ENCODE results near the gene AGBL1.

AGBL1 gene

DNA sequence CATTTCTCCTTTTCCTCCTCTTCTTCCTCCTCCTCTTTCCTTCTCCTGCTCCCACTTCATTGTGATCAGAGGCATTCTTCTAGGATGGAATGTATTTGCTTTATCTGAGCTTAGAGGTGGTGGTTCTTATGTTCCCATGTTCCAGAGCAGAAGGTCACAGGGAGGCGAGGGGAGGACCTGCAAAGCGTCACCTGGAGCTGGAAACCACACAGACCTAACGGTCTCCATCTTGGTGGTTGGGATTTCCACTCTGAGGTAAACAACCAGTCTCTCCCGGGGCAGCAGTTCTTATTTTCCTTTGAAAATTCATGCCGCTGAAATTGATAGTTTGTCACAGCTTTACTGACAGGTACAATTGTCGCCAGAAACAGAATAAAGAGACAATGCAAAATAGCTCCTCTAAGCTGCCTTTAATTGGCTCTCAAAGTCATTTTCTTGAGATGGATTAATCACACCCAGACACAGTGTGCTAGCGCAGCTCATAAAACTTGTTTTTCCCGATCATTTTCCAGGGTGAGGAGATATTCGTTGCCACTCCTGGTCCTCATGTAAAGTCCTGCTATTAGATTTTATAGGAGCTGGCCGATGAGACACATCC, 16.9 kb upstream of the AGBL1 start:
- peaks cover 9% of the 10 kb centered on the region for H3K9me3 Mint-ChIP-seq
- H3K4me1 Mint-ChIP-seq, result no peaks in the 10 kb centered on the region
- H3K4me3 Mint-ChIP-seq, result no peak overlapping the region
- ATAC-seq (replicated peaks; ENCODE audit: extremely low read depth, poor library complexity, severe bottlenecking) (no peak), DNase-seq (ENCODE audit: low spot score in 2 of 2) (no peak)
- H3K36me3 Mint-ChIP-seq (ENCODE audit: insufficient read depth), result no peaks in the 10 kb centered on the region
- no peak overlapping the region for H3K27ac Mint-ChIP-seq (ENCODE audit: low read depth)
- peaks cover 54% of the 10 kb centered on the region for H3K27me3 Mint-ChIP-seq

DNA sequence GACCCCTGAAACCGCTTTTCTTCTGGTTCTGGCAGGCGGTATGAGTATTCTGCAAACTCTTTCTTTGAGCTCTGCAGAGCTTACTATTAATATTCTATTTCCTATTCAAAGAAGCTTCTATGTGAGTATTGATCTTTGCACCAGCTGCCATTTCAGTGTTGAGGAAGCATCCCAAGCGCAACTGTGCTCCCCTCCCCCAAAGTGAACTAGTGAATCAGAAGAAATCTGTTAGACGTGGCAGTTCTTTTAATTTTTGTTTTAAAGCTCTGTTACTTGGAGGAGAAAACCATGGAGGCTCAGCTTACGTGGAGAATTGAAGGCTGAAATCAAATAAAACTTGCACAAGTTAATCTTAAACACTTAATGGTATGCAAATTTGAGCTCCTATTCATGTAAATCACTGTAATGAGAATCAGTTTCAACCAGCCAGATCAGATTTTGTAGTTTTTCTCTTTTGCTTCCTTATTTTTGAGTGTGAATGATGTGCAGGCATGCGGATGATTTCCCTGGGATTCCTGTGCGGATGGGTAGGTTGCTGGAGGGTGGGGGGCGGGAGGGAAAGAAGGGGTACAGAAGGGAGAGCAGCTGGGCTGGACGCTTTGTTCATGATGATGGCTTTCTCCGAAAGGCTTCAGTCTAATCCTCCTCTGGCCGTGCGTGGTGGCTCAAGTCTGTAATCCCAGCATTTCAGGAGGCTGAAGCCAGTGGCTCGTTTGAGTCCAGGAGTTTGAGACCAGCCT, 16.1 kb upstream of the AGBL1 start:
- Mint-ChIP-seq H3K27me3 (peaks cover 53% of the 10 kb centered on the region), H3K4me3 (no peak overlapping the region), H3K36me3 (ENCODE audit: insufficient read depth) (no peaks in the 10 kb centered on the region), H3K9me3 (peaks cover 11% of the 10 kb centered on the region), H3K4me1 (no peaks in the 10 kb centered on the region), H3K27ac (ENCODE audit: low read depth) (no peak overlapping the region)
- ATAC-seq (replicated peaks; ENCODE audit: extremely low read depth, poor library complexity, severe bottlenecking) (no peak), DNase-seq (ENCODE audit: low spot score in 2 of 2) (no peak)

DNA sequence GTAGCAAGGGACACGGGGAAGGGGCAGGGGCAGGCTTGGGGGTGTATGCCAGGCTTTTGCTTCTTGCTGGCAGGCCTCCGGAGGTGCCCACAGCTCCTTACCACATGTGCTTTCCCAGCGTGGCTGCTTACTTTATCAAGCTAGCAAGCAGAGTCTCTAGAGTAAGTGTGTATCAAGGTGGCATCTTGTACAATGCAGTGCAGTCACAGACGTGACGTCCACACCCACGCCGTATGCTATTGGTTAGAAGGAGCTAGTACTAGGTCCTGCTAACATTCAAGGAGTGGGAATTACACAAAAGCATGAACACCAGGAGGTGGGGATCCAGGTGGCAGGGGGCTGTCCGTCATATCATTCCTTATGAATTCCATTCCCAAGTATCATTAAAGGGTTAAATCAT, 15.3 kb upstream of the AGBL1 start:
- H3K4me1 Mint-ChIP-seq, result no peaks in the 10 kb centered on the region
- H3K36me3 Mint-ChIP-seq (ENCODE audit: insufficient read depth), result no peaks in the 10 kb centered on the region
- peaks cover 11% of the 10 kb centered on the region for H3K9me3 Mint-ChIP-seq

DNA sequence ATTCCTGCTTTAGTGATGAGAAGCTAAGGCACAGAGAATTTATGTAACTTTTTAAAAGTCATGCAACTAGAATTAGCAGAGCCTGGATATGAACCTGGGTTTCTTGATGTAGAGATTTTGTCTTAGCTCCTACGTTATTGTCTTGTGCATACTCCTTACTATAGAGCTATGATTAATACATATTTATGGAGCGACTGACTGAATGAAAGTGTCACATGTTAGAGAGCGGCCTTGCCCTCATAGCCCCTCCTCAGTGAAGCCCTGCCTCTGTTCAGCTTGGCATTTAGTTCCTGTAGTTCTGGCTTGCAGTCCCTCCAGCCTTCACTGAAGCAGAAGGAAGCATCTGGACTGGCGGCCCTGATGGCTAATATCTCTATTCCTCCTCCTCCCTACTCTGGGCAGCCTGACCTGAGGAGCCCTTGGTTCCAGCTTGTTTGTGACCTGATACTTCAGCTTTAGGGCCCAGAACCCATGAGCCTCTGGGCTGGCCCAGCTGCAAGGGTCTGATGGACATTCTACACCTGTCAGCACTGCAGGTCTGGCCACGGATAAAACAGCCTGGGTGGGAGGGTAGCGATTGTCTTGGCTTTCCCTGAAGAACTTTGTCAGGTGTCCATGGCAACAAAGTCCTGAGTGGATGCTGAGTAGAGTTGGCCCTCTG, 13.4 kb upstream of the AGBL1 start:
- no peak overlapping the region for H3K4me3 Mint-ChIP-seq
- ATAC-seq (replicated peaks; ENCODE audit: extremely low read depth, poor library complexity, severe bottlenecking) (no peak), DNase-seq (ENCODE audit: low spot score in 2 of 2) (no peak)
- H3K9me3 Mint-ChIP-seq, result peaks cover 11% of the 10 kb centered on the region
- no peaks in the 10 kb centered on the region for H3K36me3 Mint-ChIP-seq (ENCODE audit: insufficient read depth)
- peaks cover 34% of the 10 kb centered on the region for H3K27me3 Mint-ChIP-seq
- H3K27ac Mint-ChIP-seq (ENCODE audit: low read depth), result no peak overlapping the region
- no peaks in the 10 kb centered on the region for H3K4me1 Mint-ChIP-seq

More for the DNA sequence above, 15.3 kb upstream of the AGBL1 start:
- ATAC-seq (replicated peaks; ENCODE audit: extremely low read depth, poor library complexity, severe bottlenecking) (no peak), DNase-seq (ENCODE audit: low spot score in 2 of 2) (no peak)
- no peak overlapping the region for H3K27ac Mint-ChIP-seq (ENCODE audit: low read depth)
- H3K27me3 Mint-ChIP-seq, result peaks cover 45% of the 10 kb centered on the region
- no peak overlapping the region for H3K4me3 Mint-ChIP-seq

DNA sequence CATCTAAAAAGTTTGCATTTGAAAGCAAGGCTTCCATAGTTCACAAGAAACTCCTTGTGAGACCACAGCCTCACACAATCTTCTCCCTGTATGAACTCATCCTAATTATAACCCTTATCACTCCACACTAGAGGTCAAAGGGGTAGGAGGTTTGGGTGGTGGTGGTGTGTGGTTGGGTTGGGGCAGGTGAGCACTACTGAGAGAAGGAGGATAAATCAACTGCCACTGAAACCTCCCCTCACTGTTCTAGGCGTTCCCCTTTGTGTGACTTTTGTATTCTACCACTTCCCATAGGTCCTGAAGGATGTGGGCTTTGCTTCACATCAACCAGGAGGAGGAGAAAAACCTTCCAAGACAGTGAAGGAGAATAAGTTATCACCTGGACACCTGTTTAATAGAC, 6.4 kb upstream of the AGBL1 start:
- no peaks in the 10 kb centered on the region for H3K4me1 Mint-ChIP-seq
- H3K9me3 Mint-ChIP-seq, result no peaks in the 10 kb centered on the region
- H3K27ac Mint-ChIP-seq (ENCODE audit: low read depth), result no peak overlapping the region
- ATAC-seq (replicated peaks; ENCODE audit: extremely low read depth, poor library complexity, severe bottlenecking) (no peak), DNase-seq (ENCODE audit: low spot score in 2 of 2) (no peak)
- no peak overlapping the region for H3K4me3 Mint-ChIP-seq
- H3K36me3 Mint-ChIP-seq (ENCODE audit: insufficient read depth), result no peaks in the 10 kb centered on the region
- H3K27me3 Mint-ChIP-seq, result peaks cover 34% of the 10 kb centered on the region

DNA sequence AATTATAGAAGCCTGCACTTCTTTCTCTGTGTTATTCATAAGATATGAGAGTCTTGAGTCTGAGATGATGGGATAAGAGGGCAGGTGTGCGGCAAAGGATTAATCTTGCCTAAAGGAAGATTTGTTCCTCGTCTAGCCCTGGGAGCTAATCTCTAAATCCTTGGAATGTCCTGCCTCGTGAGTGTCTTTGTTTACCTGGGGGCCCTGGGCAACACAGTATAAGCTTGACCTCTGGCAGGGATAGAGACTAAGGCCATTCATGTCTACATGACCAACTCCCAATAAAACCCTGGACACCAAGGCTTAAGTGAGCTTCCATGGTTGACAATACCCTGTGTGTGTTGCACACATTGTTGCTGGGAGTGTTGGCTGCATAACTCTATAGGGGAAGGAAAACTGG, 3.2 kb upstream of the AGBL1 start:
- no peak overlapping the region for H3K27ac Mint-ChIP-seq (ENCODE audit: low read depth)
- no peak for ATAC-seq (replicated peaks; ENCODE audit: extremely low read depth, poor library complexity, severe bottlenecking)
- no peaks in the 10 kb centered on the region for H3K9me3 Mint-ChIP-seq

DNA sequence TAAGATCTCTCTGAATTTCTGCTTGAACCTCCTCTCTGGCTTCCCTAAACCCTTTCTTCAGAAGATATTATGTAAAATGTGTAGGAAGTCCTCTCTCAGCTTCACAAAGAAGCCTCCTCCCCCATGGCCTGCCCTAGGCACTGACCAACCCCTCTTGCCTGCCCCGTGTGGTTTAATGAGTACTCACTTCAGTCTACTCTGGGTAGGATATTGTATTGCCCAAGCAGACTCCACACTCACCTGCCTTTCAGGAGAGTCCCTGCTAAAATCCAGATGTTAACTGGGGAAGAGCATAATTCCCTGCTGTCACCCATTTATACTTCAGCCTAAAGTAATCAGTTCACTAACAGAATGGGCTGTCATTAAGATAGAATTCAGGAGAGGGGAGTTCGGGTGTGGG, 2.6 kb upstream of the AGBL1 start:
- Mint-ChIP-seq H3K27me3 (peaks cover 43% of the 10 kb centered on the region), H3K36me3 (ENCODE audit: insufficient read depth) (no peaks in the 10 kb centered on the region), H3K9me3 (no peaks in the 10 kb centered on the region), H3K4me3 (no peak overlapping the region), H3K4me1 (no peaks in the 10 kb centered on the region), H3K27ac (ENCODE audit: low read depth) (no peak overlapping the region)
- DNase-seq (ENCODE audit: low spot score in 2 of 2), result no peak
- ATAC-seq (replicated peaks; ENCODE audit: extremely low read depth, poor library complexity, severe bottlenecking), result no peak

More for the DNA sequence above, 3.2 kb upstream of the AGBL1 start:
- Mint-ChIP-seq H3K4me1 (no peaks in the 10 kb centered on the region), H3K27me3 (peaks cover 43% of the 10 kb centered on the region), H3K36me3 (ENCODE audit: insufficient read depth) (no peaks in the 10 kb centered on the region), H3K4me3 (no peak overlapping the region)
- no peak for DNase-seq (ENCODE audit: low spot score in 2 of 2)

DNA sequence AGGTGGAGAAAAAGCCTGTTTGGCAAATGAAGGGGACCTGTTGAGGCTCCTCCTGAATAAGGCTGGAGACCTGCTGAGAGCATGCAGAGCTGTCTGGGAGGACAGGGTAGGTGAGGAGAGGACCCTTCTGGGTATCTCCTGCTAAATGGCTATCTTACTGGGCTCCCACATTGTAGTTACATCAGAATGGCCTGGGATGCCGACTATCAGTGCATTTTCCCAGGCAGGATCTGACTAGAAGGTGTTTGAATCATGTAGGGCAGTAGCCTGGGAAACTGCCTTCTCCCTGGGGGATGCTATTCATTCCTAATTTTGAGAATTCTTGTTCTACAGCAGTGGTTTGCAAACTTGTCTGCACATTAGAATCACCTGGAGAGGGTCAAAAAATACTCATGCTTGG, 631 bp downstream of the AGBL1 start:
- DNase-seq (ENCODE audit: low spot score in 2 of 2) (no peak), ATAC-seq (replicated peaks; ENCODE audit: extremely low read depth, poor library complexity, severe bottlenecking) (no peak)
- Mint-ChIP-seq H3K4me3 (no peak overlapping the region), H3K36me3 (ENCODE audit: insufficient read depth) (peaks cover 2% of the 10 kb centered on the region), H3K9me3 (no peaks in the 10 kb centered on the region), H3K4me1 (no peaks in the 10 kb centered on the region), H3K27me3 (peaks cover 43% of the 10 kb centered on the region), H3K27ac (ENCODE audit: low read depth) (no peak overlapping the region)

DNA sequence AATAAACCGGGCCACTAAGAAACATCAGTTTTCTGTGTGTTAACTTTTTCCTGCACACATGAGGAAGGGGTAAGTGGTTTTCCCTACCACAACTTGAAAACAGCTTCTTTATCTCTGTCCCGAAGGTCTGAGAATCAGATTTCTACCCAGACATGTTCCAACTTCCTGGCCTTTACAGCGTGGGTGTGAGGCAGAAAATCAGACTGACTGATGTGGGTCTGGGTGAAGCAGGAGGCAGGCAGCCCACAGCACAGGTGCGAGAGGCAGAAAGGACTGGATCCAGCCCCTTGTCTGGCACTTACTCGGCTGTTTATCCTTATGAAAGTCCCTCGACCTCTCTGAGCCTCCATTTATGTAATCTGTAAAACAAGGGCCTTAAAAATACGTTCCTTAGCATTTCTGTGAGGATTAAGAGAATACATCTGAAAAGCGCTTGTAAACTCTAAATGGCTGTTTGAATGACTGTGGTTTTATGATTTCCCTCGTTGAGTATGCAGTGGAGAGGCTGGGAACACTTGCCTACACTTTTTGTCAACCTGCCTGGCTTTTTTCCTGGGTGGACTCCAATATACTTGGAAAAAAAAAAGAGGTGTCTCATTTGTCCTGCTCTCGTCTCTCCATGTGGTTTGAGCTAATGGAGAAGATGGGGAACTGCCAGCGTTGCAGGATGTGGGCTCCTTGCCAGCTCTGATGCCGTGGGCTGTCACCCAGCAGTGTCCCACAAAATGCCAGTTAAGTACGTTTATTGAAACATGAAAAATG, 3.1 kb downstream of the AGBL1 start:
- no peaks in the 10 kb centered on the region for H3K9me3 Mint-ChIP-seq
- DNase-seq (ENCODE audit: low spot score in 2 of 2) (no peak), ATAC-seq (replicated peaks; ENCODE audit: extremely low read depth, poor library complexity, severe bottlenecking) (no peak)
- no peak overlapping the region for H3K4me3 Mint-ChIP-seq
- peaks cover 24% of the 10 kb centered on the region for H3K27me3 Mint-ChIP-seq
- H3K36me3 Mint-ChIP-seq (ENCODE audit: insufficient read depth), result peaks cover 2% of the 10 kb centered on the region
- H3K4me1 Mint-ChIP-seq, result no peaks in the 10 kb centered on the region
- no peak overlapping the region for H3K27ac Mint-ChIP-seq (ENCODE audit: low read depth)

DNA sequence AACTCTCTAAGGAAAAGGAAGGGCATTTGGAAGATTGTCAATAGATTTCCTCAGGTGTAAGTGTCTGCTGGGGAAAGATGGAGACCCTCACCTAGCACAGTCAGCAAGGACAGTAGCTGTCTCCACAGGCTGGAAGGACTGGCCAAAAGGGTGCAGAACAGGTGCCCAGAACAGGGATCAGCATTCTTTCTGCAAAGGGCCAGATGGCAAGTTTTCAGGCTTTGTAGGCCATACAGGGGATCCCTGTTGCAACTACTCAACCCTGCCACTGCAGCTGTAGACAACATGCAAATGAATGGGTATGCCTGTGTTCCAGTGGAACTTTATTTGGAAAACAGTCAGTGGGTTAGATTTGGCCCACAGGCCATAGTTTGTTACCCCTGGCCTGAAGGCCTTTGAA, 8.1 kb downstream of the AGBL1 start:
- H3K36me3 Mint-ChIP-seq (ENCODE audit: insufficient read depth), result peaks cover 2% of the 10 kb centered on the region
- no peak overlapping the region for H3K4me3 Mint-ChIP-seq
- H3K9me3 Mint-ChIP-seq, result no peaks in the 10 kb centered on the region
- no peaks in the 10 kb centered on the region for H3K4me1 Mint-ChIP-seq
- ATAC-seq (replicated peaks; ENCODE audit: extremely low read depth, poor library complexity, severe bottlenecking) (no peak), DNase-seq (ENCODE audit: low spot score in 2 of 2) (no peak)
- H3K27ac Mint-ChIP-seq (ENCODE audit: low read depth), result no peak overlapping the region
- H3K27me3 Mint-ChIP-seq, result peaks cover 42% of the 10 kb centered on the region

DNA sequence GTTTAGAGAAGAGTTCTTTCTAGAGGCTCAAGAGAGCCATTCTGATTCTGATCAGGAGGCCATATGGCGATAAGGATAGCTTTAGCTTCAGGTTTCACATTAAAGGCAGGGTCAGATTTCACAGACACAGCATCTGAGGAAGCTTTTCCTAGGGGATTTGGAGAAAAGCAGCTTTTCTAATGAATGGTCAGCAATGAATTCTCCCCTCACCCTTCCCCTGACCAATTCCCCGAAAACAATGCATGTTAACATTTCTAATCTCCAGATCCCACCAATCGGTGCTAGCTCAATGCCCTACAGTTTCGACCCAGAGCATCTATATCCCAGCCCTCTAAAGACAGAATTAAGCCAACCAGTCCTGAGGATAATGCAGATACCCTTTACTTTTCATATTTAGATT, 9.8 kb downstream of the AGBL1 start:
- Mint-ChIP-seq H3K27ac (ENCODE audit: low read depth) (no peak overlapping the region), H3K4me1 (no peaks in the 10 kb centered on the region), H3K9me3 (no peaks in the 10 kb centered on the region), H3K4me3 (no peak overlapping the region), H3K27me3 (peaks cover 33% of the 10 kb centered on the region), H3K36me3 (ENCODE audit: insufficient read depth) (no peaks in the 10 kb centered on the region)
- ATAC-seq (replicated peaks; ENCODE audit: extremely low read depth, poor library complexity, severe bottlenecking) (no peak), DNase-seq (ENCODE audit: low spot score in 2 of 2) (no peak)

DNA sequence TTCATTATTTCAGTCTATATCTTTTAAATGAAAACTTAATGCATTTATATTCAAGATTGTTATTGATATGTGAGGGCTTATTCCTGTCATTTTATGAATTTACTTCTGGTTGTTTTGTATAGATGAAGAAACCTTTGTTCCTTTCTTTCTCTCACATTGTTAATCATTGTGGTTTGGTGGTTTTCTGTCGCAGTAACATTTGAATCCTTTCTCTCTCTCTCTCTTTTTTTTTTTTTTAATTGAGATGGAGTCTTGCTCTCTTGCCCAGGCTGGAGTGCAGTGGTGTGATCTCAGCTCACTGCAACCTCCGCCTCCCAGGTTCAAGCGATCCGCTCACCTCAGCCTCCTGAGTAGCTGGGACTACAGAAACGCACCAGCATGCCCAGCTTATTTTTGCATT, 22.1 kb downstream of the AGBL1 start:
- no peaks in the 10 kb centered on the region for H3K4me1 Mint-ChIP-seq
- ATAC-seq (replicated peaks; ENCODE audit: extremely low read depth, poor library complexity, severe bottlenecking), result no peak
- no peak overlapping the region for H3K4me3 Mint-ChIP-seq
- H3K9me3 Mint-ChIP-seq, result peaks cover 3% of the 10 kb centered on the region
- H3K36me3 Mint-ChIP-seq (ENCODE audit: insufficient read depth), result no peaks in the 10 kb centered on the region
- no peak overlapping the region for H3K27ac Mint-ChIP-seq (ENCODE audit: low read depth)
- DNase-seq (ENCODE audit: low spot score in 2 of 2), result no peak
- H3K27me3 Mint-ChIP-seq, result peaks cover 51% of the 10 kb centered on the region

Data from central memory CD8-positive, alpha-beta T cell (primary cell).